Astrocyte (in vitro differentiated cells and primary cell): ENCODE measurements around the gene LSM2. TPM values are rescaled to one million over a fixed set of nuclear protein-coding genes. Genes with fewer than 3 reads are reported as not detected.
A peak's percentile ranks its signal among the peaks of the same experiment; 100 is the strongest.
"Not testable (repeated sequence)": the region's sequence is repeated elsewhere in the genome, so short reads cannot be mapped to it uniquely, and the experiment has no call there.

Experiments
- DNase-seq: peaks from one replicate; pipeline ENCODE4 v3.0.0-alpha.2; 2010; ENCODE audit warnings: low read depth
- FAIRE-seq: peaks from 2 replicates; lab custom pipeline; 2011; peaks lifted over from hg19 to GRCh38; lab: Jason Lieb, UNC
- H2AFZ ChIP-seq: 2 replicates; pipeline ENCODE4 v1.6.0; 2012; ENCODE audit warnings: low read depth, low read length, inconsistent platforms
- H3K27ac ChIP-seq: 2 replicates; pipeline ENCODE4 v1.5.1; 2011; ENCODE audit warnings: low read depth, low read length, inconsistent platforms
- H3K27me3 ChIP-seq: 2 replicates; pipeline ENCODE4 v1.6.0; 2011; ENCODE audit warnings: low read length, inconsistent platforms; ENCODE audit not compliant: insufficient read depth
- H3K36me3 ChIP-seq: 2 replicates; pipeline ENCODE4 v1.5.1; 2011; ENCODE audit warnings: low read length, inconsistent platforms; ENCODE audit not compliant: insufficient read depth
- H3K4me1 ChIP-seq: 2 replicates; pipeline ENCODE4 v1.5.1; 2011; ENCODE audit warnings: low read length, inconsistent platforms; ENCODE audit not compliant: insufficient read depth
- H3K4me2 ChIP-seq: 2 replicates; pipeline ENCODE4 v1.6.0; 2012; ENCODE audit warnings: low read length, inconsistent platforms
- H3K4me3 ChIP-seq: 2 replicates; pipeline ENCODE4 v1.5.1; 2011; ENCODE audit warnings: low read depth, mild to moderate bottlenecking, low read length, inconsistent platforms; ENCODE audit not compliant: insufficient read depth
- H3K79me2 ChIP-seq: 2 replicates; pipeline ENCODE4 v1.6.0; 2012; ENCODE audit warnings: mild to moderate bottlenecking, low read length, inconsistent platforms; ENCODE audit not compliant: insufficient read depth
- H3K9ac ChIP-seq: 2 replicates; pipeline ENCODE4 v1.6.0; 2012; ENCODE audit warnings: mild to moderate bottlenecking, low read length, inconsistent platforms
- H3K9me3 ChIP-seq: 2 replicates; pipeline ENCODE4 v1.5.1; 2012; ENCODE audit warnings: low read depth, mild to moderate bottlenecking, low read length, inconsistent platforms; ENCODE audit not compliant: insufficient read depth
- H4K20me1 ChIP-seq: 2 replicates; pipeline ENCODE4 v1.6.0; 2012; ENCODE audit warnings: low read length, inconsistent platforms; ENCODE audit not compliant: insufficient read depth
- H3K27ac Mint-ChIP-seq: one replicate; pipeline ENCODE4 v1.8.0; 2021; ENCODE audit warnings: mild to moderate bottlenecking, mixed read lengths; ENCODE audit not compliant: unreplicated experiment
- H3K27me3 Mint-ChIP-seq: one replicate; pipeline ENCODE4 v1.8.0; 2021; ENCODE audit warnings: low read depth, mixed read lengths; ENCODE audit not compliant: unreplicated experiment
- H3K36me3 Mint-ChIP-seq: one replicate; pipeline ENCODE4 v1.8.0; 2021; ENCODE audit warnings: low read depth, mixed read lengths; ENCODE audit not compliant: unreplicated experiment
- H3K4me1 Mint-ChIP-seq: one replicate; pipeline ENCODE4 v1.8.0; 2021; ENCODE audit warnings: low read depth, mixed read lengths; ENCODE audit not compliant: unreplicated experiment
- H3K4me3 Mint-ChIP-seq: one replicate; pipeline ENCODE4 v1.8.0; 2021; ENCODE audit warnings: mild to moderate bottlenecking, moderate library complexity, mixed read lengths; ENCODE audit not compliant: unreplicated experiment
- H3K9me3 Mint-ChIP-seq: one replicate; pipeline ENCODE4 v1.8.0; 2021; ENCODE audit warnings: mild to moderate bottlenecking, mixed read lengths; ENCODE audit not compliant: unreplicated experiment
- EZH2 ChIP-seq: IDR thresholded peaks from 2 replicates; pipeline ENCODE4 v1.6.1; 2012; ENCODE audit warnings: mild to moderate bottlenecking, low read length, inconsistent platforms; ENCODE audit not compliant: insufficient read depth
- total RNA-seq: library from RNA; stranded (reverse); gene quantifications from 2 replicates; pipeline ENCODE4 v1.2.1, GENCODE V29; 2021
- TF ChIP-seq, protein P1 (sequence below): IDR thresholded peaks from 2 replicates; pipeline ENCODE4 v1.5.1; 2011; ENCODE audit warnings: low read depth, mild to moderate bottlenecking, inconsistent platforms, low read length, moderate library complexity; ENCODE audit not compliant: insufficient read depth

LSM2 gene
- total RNA-seq, 1 donor from 2014 or later, result 43.8 TPM

DNA sequence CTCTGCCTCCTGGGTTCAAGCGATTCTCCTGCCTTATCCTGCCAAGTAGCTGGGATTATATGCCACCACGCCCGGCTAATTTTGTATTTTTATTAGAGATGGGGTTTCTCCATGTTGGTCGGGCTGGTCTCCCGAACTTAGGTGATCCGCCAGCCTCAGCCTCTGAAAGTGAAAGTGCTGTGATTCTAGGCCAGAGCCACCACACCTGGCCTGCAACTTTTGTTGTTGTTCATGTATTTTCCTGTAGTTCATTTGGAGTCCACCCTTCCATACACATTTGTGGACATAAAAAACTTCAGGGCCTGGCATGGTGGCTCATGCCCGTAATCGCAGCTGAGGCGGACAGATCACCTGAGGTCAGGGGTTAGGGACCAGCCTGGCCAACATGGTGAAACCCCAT is 35.3 kb upstream of the LSM2 start:
- no peak overlapping the region for H3K27ac ChIP-seq
- Mint-ChIP-seq H3K36me3 (peaks cover 19% of the 10 kb centered on the region), H3K9me3 (no peaks in the 10 kb centered on the region), H3K27me3 (no peaks in the 10 kb centered on the region), H3K4me1 (peaks cover 11% of the 10 kb centered on the region), H3K4me3 (no peak overlapping the region), H3K27ac (no peak overlapping the region)
- peaks cover 15% of the 10 kb centered on the region for H3K4me1 ChIP-seq
- no peak overlapping the region for H3K4me3 ChIP-seq
- DNase-seq (no peak), FAIRE-seq (no peak)
- no peak overlapping the region for H2AFZ ChIP-seq
- TF ChIP-seq EZH2, result no peak
- TF ChIP-seq, protein P1, sequence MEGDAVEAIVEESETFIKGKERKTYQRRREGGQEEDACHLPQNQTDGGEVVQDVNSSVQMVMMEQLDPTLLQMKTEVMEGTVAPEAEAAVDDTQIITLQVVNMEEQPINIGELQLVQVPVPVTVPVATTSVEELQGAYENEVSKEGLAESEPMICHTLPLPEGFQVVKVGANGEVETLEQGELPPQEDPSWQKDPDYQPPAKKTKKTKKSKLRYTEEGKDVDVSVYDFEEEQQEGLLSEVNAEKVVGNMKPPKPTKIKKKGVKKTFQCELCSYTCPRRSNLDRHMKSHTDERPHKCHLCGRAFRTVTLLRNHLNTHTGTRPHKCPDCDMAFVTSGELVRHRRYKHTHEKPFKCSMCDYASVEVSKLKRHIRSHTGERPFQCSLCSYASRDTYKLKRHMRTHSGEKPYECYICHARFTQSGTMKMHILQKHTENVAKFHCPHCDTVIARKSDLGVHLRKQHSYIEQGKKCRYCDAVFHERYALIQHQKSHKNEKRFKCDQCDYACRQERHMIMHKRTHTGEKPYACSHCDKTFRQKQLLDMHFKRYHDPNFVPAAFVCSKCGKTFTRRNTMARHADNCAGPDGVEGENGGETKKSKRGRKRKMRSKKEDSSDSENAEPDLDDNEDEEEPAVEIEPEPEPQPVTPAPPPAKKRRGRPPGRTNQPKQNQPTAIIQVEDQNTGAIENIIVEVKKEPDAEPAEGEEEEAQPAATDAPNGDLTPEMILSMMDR, result no peak
- H4K20me1 ChIP-seq, result peaks cover 44% of the 10 kb centered on the region
- H3K4me2 ChIP-seq, result no peak overlapping the region
- no peaks in the 10 kb centered on the region for H3K9me3 ChIP-seq
- no peaks in the 10 kb centered on the region for H3K27me3 ChIP-seq
- no peak overlapping the region for H3K9ac ChIP-seq
- H3K36me3 ChIP-seq, result peaks cover 35% of the 10 kb centered on the region
- H3K79me2 ChIP-seq, result peaks cover 20% of the 10 kb centered on the region

DNA sequence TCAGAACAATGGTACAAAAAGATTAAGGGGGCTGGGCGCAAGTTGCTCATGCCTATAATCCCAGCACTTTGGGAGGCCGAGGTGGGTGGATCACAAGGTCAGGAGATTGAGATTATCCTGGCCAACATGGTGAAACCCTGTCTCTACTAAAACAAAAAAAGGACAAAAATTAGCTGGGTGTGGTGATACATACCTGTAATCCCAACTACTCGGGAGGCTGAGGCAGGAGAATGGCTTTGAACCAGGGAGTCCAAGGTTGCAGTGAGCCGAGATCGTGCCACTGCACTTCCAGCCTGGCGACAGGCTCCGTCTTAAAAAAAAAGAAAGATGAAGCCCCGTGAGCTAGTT is 33.0 kb upstream of the LSM2 start:
- peak overlapping the region; percentile 8 for H3K4me3 Mint-ChIP-seq
- H3K27ac ChIP-seq, H2AFZ ChIP-seq, H3K4me2 ChIP-seq, FAIRE-seq, DNase-seq, H3K27ac Mint-ChIP-seq, H3K27me3 ChIP-seq, H3K4me3 ChIP-seq, H3K9me3 Mint-ChIP-seq, H3K9ac ChIP-seq, H3K27me3 Mint-ChIP-seq, H3K9me3 ChIP-seq: not testable (repeated sequence)
- Histone ChIP-seq H4K20me1 (peaks cover 57% of the 10 kb centered on the region), H3K36me3 (peaks cover 36% of the 10 kb centered on the region), H3K79me2 (peaks cover 43% of the 10 kb centered on the region), H3K4me1 (peaks cover 24% of the 10 kb centered on the region)
- H3K36me3 Mint-ChIP-seq, result peaks cover 35% of the 10 kb centered on the region
- H3K4me1 Mint-ChIP-seq, result peaks cover 11% of the 10 kb centered on the region

GRCh38 chr6:31838968-31839367 is 32.2 kb upstream of the LSM2 start:
- Mint-ChIP-seq H3K36me3 (peaks cover 36% of the 10 kb centered on the region), H3K4me1 (peaks cover 14% of the 10 kb centered on the region), H3K27ac (peak overlapping the region; percentile 20), H3K27me3 (no peaks in the 10 kb centered on the region), H3K9me3 (no peaks in the 10 kb centered on the region), H3K4me3 (peak overlapping the region; percentile 97)
- no peak for DNase-seq
- Histone ChIP-seq H3K9ac (no peak overlapping the region), H3K79me2 (peaks cover 50% of the 10 kb centered on the region), H3K27ac (no peak overlapping the region), H3K4me2 (peak overlapping the region; percentile 100), H4K20me1 (peaks cover 57% of the 10 kb centered on the region), H3K4me1 (peaks cover 29% of the 10 kb centered on the region), H3K36me3 (peaks cover 36% of the 10 kb centered on the region), H3K9me3 (no peaks in the 10 kb centered on the region), H3K27me3 (no peaks in the 10 kb centered on the region), H3K4me3 (peak overlapping the region; percentile 2), H2AFZ (no peak overlapping the region)
- no peak for FAIRE-seq
- no peak for TF ChIP-seq EZH2
- TF ChIP-seq, protein P1, result no peak

DNA sequence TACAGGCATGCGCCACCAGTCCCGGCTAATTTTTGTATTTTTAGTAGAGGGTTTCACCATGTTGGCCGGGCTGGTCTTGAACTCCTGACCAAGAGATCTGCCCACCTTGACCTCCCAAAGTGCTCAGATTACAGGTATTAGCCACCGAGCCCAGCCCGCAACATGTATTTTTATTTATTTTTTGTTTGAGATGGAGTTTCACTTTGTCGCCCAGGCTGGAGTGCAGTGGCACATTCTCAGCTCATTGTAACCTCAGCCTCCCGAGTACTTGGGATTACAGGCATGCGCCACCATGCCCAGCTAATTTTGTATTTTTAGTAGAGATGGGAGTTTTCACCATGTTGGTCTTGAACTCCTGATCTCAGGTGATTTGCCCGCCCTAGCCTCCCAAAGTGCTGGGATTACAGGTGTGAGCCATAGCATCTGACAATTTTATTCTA is 31.4 kb upstream of the LSM2 start:
- Mint-ChIP-seq H3K4me1 (peaks cover 14% of the 10 kb centered on the region), H3K36me3 (peaks cover 36% of the 10 kb centered on the region), H3K4me3 (peak overlapping the region; percentile 97)
- not testable (repeated sequence) for H3K27ac ChIP-seq, H2AFZ ChIP-seq, H3K9me3 Mint-ChIP-seq, H3K27ac Mint-ChIP-seq, DNase-seq, H3K9me3 ChIP-seq, H3K27me3 Mint-ChIP-seq, H3K27me3 ChIP-seq, FAIRE-seq
- peaks cover 29% of the 10 kb centered on the region for H3K4me1 ChIP-seq
- H3K4me2 ChIP-seq, result peak overlapping the region; percentile 100
- peaks cover 50% of the 10 kb centered on the region for H3K79me2 ChIP-seq
- H3K9ac ChIP-seq, result peak overlapping the region; percentile 91
- peaks cover 57% of the 10 kb centered on the region for H4K20me1 ChIP-seq
- H3K4me3 ChIP-seq, result peak overlapping the region; percentile 93
- peaks cover 36% of the 10 kb centered on the region for H3K36me3 ChIP-seq
